Left ventricle myocardium inferior (tissue), 1 donor: Measurements from ENCODE around the gene SDC3. TPM values are rescaled to one million over a fixed set of nuclear protein-coding genes. Genes with fewer than 3 reads are reported as not detected.
"Not testable (repeated sequence)": the region's sequence is repeated elsewhere in the genome, so short reads cannot be mapped to it uniquely, and the experiment has no call there.

ENCODE experiments used
- DNase-seq: peaks from one replicate; pipeline ENCODE4 v3.0.0-alpha.2; 2020
- H3K27ac ChIP-seq: fragments of 200-600 bp; replicated peaks from 2 replicates; pipeline ENCODE4 v1.8.0; 2021
- H3K27me3 ChIP-seq: fragments of 200-600 bp; 2 replicates; pipeline ENCODE4 v1.8.0; 2021; ENCODE audit warnings: low read depth
- H3K36me3 ChIP-seq: fragments of 200-600 bp; 2 replicates; pipeline ENCODE4 v1.8.0; 2021
- H3K4me1 ChIP-seq: fragments of 200-600 bp; 2 replicates; pipeline ENCODE4 v1.8.0; 2021
- H3K4me3 ChIP-seq: fragments of 200-600 bp; 2 replicates; pipeline ENCODE4 v1.8.0; 2021; ENCODE audit warnings: mild to moderate bottlenecking, moderate library complexity
- H3K9me3 ChIP-seq: fragments of 200-600 bp; replicated peaks from 2 replicates; pipeline ENCODE4 v1.8.0; 2021
- intact Hi-C: fragments of 100-400 bp; cut with micrococcal nuclease; formaldehyde crosslinking; loops from one replicate; pipeline ENCODE4 v1.11.0; 2022
- total RNA-seq: library from RNA; stranded (reverse); fragmentation: NEBNext Ultra II Directional; extraction: Animal tissue kit (Norgen Biotek cat#: 25700); gene quantifications from one replicate; pipeline ENCODE4 v1.2.1, GENCODE V29; 2021
- TF ChIP-seq, protein P1 (sequence below): fragments of 200-600 bp; IDR thresholded peaks from 2 replicates; pipeline ENCODE4 v1.8.0; 2021; ENCODE audit warnings: antibody characterized with exemption, mild to moderate bottlenecking, borderline replicate concordance
- donor health status: DM: no; HTN: yes; CAD: no; lungs with severe emphysema.

Gene SDC3
- total RNA-seq, 1 donor from 2014 or later, result 25.3 TPM

DNA sequence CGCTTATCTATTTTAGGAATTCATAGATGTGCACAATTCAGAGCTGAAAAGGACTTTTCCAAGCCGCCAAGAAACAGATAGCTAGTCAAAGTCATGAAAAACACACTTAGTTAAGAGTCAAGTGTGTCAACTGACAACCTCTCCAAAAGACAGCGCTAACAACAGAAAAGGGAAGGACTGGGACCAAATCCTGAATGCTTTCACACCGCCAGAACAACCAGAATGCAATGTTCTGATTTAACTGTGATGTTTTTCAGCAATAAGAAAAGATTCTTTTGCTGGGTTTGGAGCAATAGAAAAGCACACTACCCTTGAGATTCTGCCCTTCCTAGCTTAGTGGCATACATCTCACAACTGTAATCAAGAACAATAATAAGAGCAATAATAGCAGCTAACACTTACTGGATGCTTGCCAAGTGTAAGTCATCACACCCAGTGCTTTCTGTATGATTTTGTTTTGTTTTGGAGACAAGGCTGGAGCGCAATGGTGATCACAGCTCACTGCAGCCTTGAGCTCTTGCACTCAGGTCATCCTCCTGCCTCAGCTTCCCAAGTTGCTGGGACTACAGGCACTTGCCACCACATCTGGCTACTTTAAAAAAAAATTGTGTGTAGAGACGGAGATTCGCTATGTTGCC is 33.9 kb upstream of the SDC3 start:
- Histone ChIP-seq H3K4me3 (no peak overlapping the region), H3K27me3 (no peaks in the 10 kb centered on the region), H3K9me3 (no peaks in the 10 kb centered on the region), H3K4me1 (peaks cover 9% of the 10 kb centered on the region), H3K36me3 (peaks cover 77% of the 10 kb centered on the region), H3K27ac (no peak overlapping the region)
- TF ChIP-seq, protein P1, sequence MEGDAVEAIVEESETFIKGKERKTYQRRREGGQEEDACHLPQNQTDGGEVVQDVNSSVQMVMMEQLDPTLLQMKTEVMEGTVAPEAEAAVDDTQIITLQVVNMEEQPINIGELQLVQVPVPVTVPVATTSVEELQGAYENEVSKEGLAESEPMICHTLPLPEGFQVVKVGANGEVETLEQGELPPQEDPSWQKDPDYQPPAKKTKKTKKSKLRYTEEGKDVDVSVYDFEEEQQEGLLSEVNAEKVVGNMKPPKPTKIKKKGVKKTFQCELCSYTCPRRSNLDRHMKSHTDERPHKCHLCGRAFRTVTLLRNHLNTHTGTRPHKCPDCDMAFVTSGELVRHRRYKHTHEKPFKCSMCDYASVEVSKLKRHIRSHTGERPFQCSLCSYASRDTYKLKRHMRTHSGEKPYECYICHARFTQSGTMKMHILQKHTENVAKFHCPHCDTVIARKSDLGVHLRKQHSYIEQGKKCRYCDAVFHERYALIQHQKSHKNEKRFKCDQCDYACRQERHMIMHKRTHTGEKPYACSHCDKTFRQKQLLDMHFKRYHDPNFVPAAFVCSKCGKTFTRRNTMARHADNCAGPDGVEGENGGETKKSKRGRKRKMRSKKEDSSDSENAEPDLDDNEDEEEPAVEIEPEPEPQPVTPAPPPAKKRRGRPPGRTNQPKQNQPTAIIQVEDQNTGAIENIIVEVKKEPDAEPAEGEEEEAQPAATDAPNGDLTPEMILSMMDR, result no peak
- DNase-seq, result no peak
- intact Hi-C loops, result no loop called here

DNA sequence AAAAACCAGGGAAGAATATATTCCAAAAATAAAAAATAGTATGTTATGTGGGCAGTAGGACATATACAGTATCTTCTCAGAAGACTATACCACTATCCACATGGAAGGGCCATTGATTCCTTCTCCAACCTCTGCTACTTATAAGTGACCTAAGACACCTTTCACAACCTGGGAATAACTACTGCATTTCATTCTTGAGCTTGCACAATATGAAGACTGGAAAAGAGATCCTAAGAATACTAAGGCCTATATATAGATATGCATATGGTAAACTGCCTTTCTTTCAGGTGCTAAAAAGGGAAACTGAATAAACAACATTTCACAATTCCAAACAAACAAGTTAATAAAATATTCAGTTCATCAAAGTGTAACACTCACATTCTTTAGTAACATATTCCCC is 32.0 kb upstream of the SDC3 start:
- DNase-seq, result no peak
- peaks cover 81% of the 10 kb centered on the region for H3K36me3 ChIP-seq
- no peaks in the 10 kb centered on the region for H3K27me3 ChIP-seq
- H3K4me3 ChIP-seq, result no peak overlapping the region
- no peaks in the 10 kb centered on the region for H3K9me3 ChIP-seq
- H3K4me1 ChIP-seq, result peaks cover 9% of the 10 kb centered on the region
- H3K27ac ChIP-seq, result no peak overlapping the region
- intact Hi-C loops, result no loop called here
- TF ChIP-seq, protein P1, result no peak

DNA sequence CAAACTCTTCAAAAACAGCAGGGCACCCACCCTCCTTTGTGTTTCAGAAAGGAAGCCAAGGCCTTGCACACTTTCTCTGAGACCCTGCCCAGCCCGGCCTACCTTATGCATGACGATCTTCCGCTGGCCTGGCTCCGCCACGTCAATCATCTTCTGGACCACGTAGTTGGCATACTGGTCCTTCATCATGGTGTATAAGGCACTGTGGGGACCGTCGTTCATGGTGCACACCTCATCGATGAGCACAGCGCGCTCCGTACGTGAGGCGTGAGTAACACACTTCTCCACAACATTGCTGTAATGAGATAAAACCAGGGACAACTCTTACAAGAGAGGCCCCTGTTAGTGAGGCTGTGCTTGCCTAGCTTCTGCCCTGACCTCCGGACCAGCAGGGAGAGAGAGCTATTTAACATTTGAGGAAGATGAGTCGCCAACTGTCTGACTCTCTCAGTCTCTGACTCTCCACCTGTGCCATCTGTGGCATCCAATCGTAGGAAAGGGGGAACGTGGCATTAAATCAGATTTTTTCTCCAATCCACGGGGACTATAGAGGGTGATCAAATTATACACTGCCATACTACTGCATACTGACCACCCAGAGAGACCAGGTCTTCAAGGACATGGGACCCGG is 28.1 kb upstream of the SDC3 start:
- intact Hi-C loops, result no loop called here
- no peak for DNase-seq
- Histone ChIP-seq H3K4me1 (no peaks in the 10 kb centered on the region), H3K9me3 (no peaks in the 10 kb centered on the region), H3K4me3 (no peak overlapping the region), H3K27me3 (no peaks in the 10 kb centered on the region), H3K36me3 (peaks cover 87% of the 10 kb centered on the region), H3K27ac (no peak overlapping the region)
- TF ChIP-seq, protein P1, result no peak

DNA sequence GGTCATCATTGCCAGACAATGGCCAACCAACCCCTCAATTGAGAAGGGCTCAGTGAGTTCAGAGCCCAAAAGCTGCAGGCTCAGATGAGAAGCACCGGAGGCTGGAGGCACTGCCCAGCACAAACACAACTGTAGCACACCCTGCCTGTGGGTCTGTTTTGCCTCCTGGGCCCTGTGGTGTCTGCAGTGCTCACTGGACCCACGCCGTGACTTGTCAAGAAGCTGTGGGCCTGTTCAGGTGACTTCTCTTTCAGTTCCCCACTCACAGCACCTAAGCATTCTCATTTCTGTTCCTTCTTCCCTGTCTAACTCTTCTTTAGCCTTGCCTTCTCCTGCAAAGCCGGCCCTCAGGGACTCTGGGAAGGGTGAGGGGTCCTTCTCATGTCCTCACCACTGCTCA is 27.2 kb upstream of the SDC3 start:
- H3K36me3 ChIP-seq, result peaks cover 79% of the 10 kb centered on the region
- H3K9me3 ChIP-seq, H3K4me3 ChIP-seq, H3K27ac ChIP-seq, intact Hi-C loops, DNase-seq, H3K4me1 ChIP-seq, H3K27me3 ChIP-seq: not testable (repeated sequence)

DNA sequence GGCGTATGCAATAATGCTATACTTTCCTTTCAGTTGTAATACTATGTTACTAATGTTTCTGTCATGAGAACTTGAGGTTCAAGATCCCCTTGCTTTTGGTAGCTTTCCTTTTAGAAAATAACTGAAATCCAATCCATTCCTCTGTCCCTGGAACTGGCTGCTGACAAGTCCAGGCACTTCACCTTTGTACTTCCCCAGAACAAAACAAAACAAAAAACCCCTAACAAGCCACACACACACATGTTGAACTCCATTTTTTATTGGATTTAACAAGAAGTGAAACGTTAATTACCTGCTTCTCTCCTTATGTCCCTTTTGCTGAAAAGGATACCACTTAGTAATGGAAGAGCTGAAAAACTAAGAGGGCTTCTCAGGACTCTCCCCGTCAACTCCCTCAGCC is 26.1 kb upstream of the SDC3 start:
- TF ChIP-seq, protein P1, result no peak
- H3K4me3 ChIP-seq, result no peak overlapping the region
- DNase-seq, result no peak
- peaks cover 68% of the 10 kb centered on the region for H3K36me3 ChIP-seq
- no peak overlapping the region for H3K27ac ChIP-seq
- intact Hi-C loops, result no loop called here
- H3K27me3 ChIP-seq, result no peaks in the 10 kb centered on the region
- no peaks in the 10 kb centered on the region for H3K9me3 ChIP-seq
- H3K4me1 ChIP-seq, result no peaks in the 10 kb centered on the region

DNA sequence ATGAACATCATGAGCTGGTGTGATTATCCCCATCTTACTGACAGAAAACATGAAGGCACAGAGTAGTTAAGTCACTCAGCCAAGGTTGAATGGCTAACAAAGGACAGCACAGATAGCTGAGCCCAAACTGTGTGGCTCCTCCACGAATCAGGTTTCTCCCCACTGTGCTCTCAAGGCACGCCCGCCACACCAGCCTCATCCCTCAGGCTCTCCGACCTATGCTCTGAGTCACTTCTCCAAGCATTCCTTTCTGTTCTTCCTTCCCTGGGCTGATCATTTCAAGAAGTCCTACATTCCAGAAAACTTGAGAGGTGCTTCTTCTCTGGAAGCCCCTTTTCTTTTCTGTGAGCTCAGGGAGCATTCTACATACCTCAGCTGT is 25.3 kb upstream of the SDC3 start:
- Histone ChIP-seq H3K4me1 (peaks cover 5% of the 10 kb centered on the region), H3K9me3 (no peaks in the 10 kb centered on the region), H3K36me3 (peaks cover 60% of the 10 kb centered on the region), H3K27me3 (no peaks in the 10 kb centered on the region), H3K27ac (no peak overlapping the region), H3K4me3 (no peak overlapping the region)
- DNase-seq, result no peak
- TF ChIP-seq, protein P1, result no peak
- intact Hi-C loops, result no loop called here
